Transverse colon (tissue), 4 donors: Measurements from ENCODE around the gene CDC42EP1. TPM values are rescaled to one million over a fixed set of nuclear protein-coding genes. Genes with fewer than 3 reads are reported as not detected.

Source experiments
- DNase-seq: peaks from one replicate; pipeline ENCODE4 v3.0.0-alpha.2; 2019
- H3K27ac ChIP-seq, 4 donors: fragments of 200-600 bp; sonication (generic); 2 replicates each; pipeline ENCODE4 v1.5.1; 2016 to 2018; ENCODE audit warnings: inconsistent platforms in 4 of 4
- H3K27me3 ChIP-seq: fragments of 200-600 bp; sonication (generic); 2 replicates; pipeline ENCODE4 v1.5.1; 2017; ENCODE audit warnings: inconsistent platforms
- H3K36me3 ChIP-seq, 4 donors: fragments of 200-600 bp; sonication (generic); 2 replicates each; pipeline ENCODE4 v1.5.1; 2017 to 2019; ENCODE audit warnings: inconsistent platforms in 4 of 4
- H3K4me1 ChIP-seq, 4 donors: fragments of 200-600 bp; sonication (generic); 2 replicates each; pipeline ENCODE4 v1.5.1; 2017 to 2020; ENCODE audit warnings: inconsistent platforms in 4 of 4
- H3K4me3 ChIP-seq, 4 donors: fragments of 200-600 bp; sonication (generic); 1 replicate in 1 of 4; 2 replicates in 3 of 4; pipeline versions ENCODE4 v1.5.1 to v1.6.1; 2017 to 2019; ENCODE audit warnings: inconsistent platforms in 4 of 4
- H3K9me3 ChIP-seq, 2 donors: fragments of 200-600 bp; sonication (generic); 2 replicates each; pipeline ENCODE4 v1.5.1; 2017 to 2019; ENCODE audit warnings: inconsistent platforms in 2 of 2
- EP300 ChIP-seq: sonication (generic); formaldehyde crosslinking; IDR thresholded peaks from one replicate; pipeline ENCODE4 v1.6.1; 2017; ENCODE audit warnings: antibody characterized with exemption, low read depth
- POLR2A ChIP-seq: fragments of 450-650 bp; IDR thresholded peaks from one replicate; pipeline ENCODE4 v1.6.1; 2016; ENCODE audit warnings: antibody characterized with exemption, mild to moderate bottlenecking, moderate library complexity
- POLR2AphosphoS5 ChIP-seq, 3 donors: sonication (generic); formaldehyde crosslinking; IDR thresholded peaks; one replicate each; pipeline ENCODE4 v1.6.1; 2016; ENCODE audit warnings: antibody characterized with exemption in 3 of 3
- WGBS, 2 donors: methylation state at CpG; one replicate each; pipeline ENCODE4 v1.1.5; 2018; ENCODE audit warnings: low coverage in 1 of 2; 5-methylcytosine and 5-hydroxymethylcytosine counted together
- in situ Hi-C, 4 donors: fragments of 200-750 bp; cut with MboI; loops; one replicate each; pipeline versions ENCODE4 v1.15.0 to v1.15.1; 2017; ENCODE audit warnings: low sequenced_read_pairs in 3 of 4, low pct_ligation_motif_present in 1 of 4, low pct_unique_long_range_greater_than_20kb in 1 of 4
- intact Hi-C: fragments of 100-400 bp; cut with DNase I; formaldehyde crosslinking; loops from one replicate; pipeline ENCODE4 v1.15.1; 2023; ENCODE audit warnings: low total_unique reads
- total RNA-seq, 4 donors: library from RNA; depleted of rRNA; stranded (reverse); fragments of >200 nt; gene quantifications; one replicate each; pipeline ENCODE4 v1.1.0, GENCODE V29; 2016
- TF ChIP-seq, protein P1 (sequence below), 5 experiments: fragments of 200-600 bp in 3 of 5; fragments of 450-650 bp in 2 of 5; sonication (generic) in 3 of 5; IDR thresholded peaks; 1 replicate in 2 of 5; 2 replicates in 3 of 5; pipeline ENCODE4 v1.5.1; 2016 to 2017; ENCODE audit warnings: antibody characterized with exemption in 5 of 5, inconsistent platforms in 3 of 5, mild to moderate bottlenecking in 2 of 5, moderate library complexity in 1 of 5

CDC42EP1 gene
- total RNA-seq = 10 to 100 TPM; 27.3 to 52.9 (median 28.9) TPM

- in situ Hi-C loops = no loop called here
These were observed at the start of gene CDC42EP1 for GRCh38 chr22:37559901-37560607. Gene CDC42EP1, plus strand, starts transcription at chr22:37560480. Its CDS starts 5,870 bp downstream, at chr22:37566350.

DNA sequence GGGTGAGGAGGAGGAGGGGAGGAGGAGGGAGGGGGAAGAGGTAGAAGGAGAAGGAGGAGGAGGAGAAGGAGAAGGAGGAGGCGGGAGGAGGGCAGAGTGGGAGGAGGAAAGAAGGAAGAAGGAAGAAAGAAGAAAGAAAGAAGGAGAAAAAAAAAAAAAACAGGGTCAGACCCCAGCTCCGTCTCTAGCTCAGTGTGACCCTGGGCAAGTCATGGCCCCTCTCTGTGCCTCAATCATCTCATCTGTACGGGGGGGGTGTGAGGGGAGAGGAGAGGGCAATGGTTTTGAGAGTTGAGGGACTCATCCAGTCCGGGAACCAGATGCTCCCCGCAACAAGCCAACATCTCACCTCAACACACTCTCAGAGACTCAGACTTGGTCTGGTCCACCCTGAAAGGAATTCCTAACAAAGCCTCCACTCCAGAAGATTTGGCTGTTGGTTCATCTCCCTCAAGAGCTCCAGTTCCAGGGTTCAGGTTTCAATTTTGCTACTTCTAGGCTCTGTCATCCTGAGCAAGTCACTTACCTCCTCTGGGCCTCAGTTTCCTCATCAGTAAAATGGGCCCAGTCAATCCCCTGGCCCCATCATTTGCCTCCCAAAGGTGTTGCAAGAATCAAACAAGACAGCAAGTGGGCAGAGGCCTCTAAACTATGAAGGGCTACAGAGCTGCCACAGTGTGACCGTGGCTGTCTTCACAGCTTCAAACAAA lies 48.7 kb upstream of the CDC42EP1 start:
- H3K27ac ChIP-seq = peak overlapping the region; percentile 67 to 94 (median 88)

More at GRCh38 chr22:37559901-37560607, at the start of gene CDC42EP1:
- H3K36me3 ChIP-seq = no peaks in the 10 kb centered on the region
- DNase-seq = peak; percentile 75
- no peaks in the 10 kb centered on the region for H3K9me3 ChIP-seq
- intact Hi-C loops = no loop called here
- H3K4me1 ChIP-seq = peaks cover 33 to 51% (median 44%) of the 10 kb centered on the region in 4 donors
- H3K27ac ChIP-seq = peak within 1 kb of the TSS; percentile 97 to 99 (median 99)
- no peaks in the 10 kb centered on the region for H3K27me3 ChIP-seq
- TF ChIP-seq EP300 = no peak
- TF ChIP-seq POLR2AphosphoS5 (IDR thresholded peaks at IDR 0.05) = peak in 1 of 3 donors; percentile 25
- TF ChIP-seq, protein P1, sequence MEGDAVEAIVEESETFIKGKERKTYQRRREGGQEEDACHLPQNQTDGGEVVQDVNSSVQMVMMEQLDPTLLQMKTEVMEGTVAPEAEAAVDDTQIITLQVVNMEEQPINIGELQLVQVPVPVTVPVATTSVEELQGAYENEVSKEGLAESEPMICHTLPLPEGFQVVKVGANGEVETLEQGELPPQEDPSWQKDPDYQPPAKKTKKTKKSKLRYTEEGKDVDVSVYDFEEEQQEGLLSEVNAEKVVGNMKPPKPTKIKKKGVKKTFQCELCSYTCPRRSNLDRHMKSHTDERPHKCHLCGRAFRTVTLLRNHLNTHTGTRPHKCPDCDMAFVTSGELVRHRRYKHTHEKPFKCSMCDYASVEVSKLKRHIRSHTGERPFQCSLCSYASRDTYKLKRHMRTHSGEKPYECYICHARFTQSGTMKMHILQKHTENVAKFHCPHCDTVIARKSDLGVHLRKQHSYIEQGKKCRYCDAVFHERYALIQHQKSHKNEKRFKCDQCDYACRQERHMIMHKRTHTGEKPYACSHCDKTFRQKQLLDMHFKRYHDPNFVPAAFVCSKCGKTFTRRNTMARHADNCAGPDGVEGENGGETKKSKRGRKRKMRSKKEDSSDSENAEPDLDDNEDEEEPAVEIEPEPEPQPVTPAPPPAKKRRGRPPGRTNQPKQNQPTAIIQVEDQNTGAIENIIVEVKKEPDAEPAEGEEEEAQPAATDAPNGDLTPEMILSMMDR (IDR thresholded peaks at IDR 0.05) = no peak
- peak; percentile 32 for TF ChIP-seq POLR2A
- H3K4me3 ChIP-seq = peak within 1 kb of the TSS; percentile 64 to 94 (median 78)
- 7 to 16% methylated on average over 7 to 29 of the region's 76 CpGs for WGBS, 2 donors

GRCh38 chr22:37514526-37515051 lies 45.7 kb upstream of the CDC42EP1 start:
- intact Hi-C loops (no loop called here), in situ Hi-C loops (no loop called here)
- no peak overlapping the region for H3K4me3 ChIP-seq
- no peak for DNase-seq
- peaks cover 14% of the 10 kb centered on the region for H3K27me3 ChIP-seq
- H3K36me3 ChIP-seq = no peaks in the 10 kb centered on the region
- WGBS, 2 donors = 84% methylated on average over 15 of the region's 15 CpGs; no CpG with 5 or more reads in 1 of the 2 donors
- no peaks in the 10 kb centered on the region for H3K9me3 ChIP-seq
- no peak overlapping the region for H3K27ac ChIP-seq
- TF ChIP-seq, protein P1 (IDR thresholded peaks at IDR 0.05) = no peak
- TF ChIP-seq EP300 (no peak), POLR2AphosphoS5 (IDR thresholded peaks at IDR 0.05) (no peak), POLR2A (no peak)
- peaks cover 6 to 39% (median 35%) of the 10 kb centered on the region in 4 donors for H3K4me1 ChIP-seq

More for the DNA sequence above, 48.7 kb upstream of the CDC42EP1 start:
- H3K4me1 ChIP-seq = peaks cover 15 to 45% (median 40%) of the 10 kb centered on the region in 4 donors
- H3K27me3 ChIP-seq = no peaks in the 10 kb centered on the region
- TF ChIP-seq POLR2AphosphoS5 (IDR thresholded peaks at IDR 0.05) = no peak
- no peak for TF ChIP-seq POLR2A
- no peak for TF ChIP-seq EP300
- TF ChIP-seq, protein P1 (IDR thresholded peaks at IDR 0.05) = no peak
- in situ Hi-C loops = no loop called here
- H3K36me3 ChIP-seq = no peaks in the 10 kb centered on the region
- WGBS, 2 donors = 46 to 83% methylated on average over 3 to 6 of the region's 6 CpGs
- H3K9me3 ChIP-seq = no peaks in the 10 kb centered on the region
- no peak overlapping the region for H3K4me3 ChIP-seq
- DNase-seq = no peak
- intact Hi-C loops = no loop called here

- WGBS, 2 donors = 89 to 100% methylated on average over 3 to 21 of the region's 23 CpGs
- in situ Hi-C loops (no loop called here), intact Hi-C loops (no loop called here)
- H3K36me3 ChIP-seq = no peaks in the 10 kb centered on the region
- no peaks in the 10 kb centered on the region for H3K9me3 ChIP-seq
- TF ChIP-seq, protein P1 (IDR thresholded peaks at IDR 0.05) = no peak
- TF ChIP-seq EP300 (no peak), POLR2AphosphoS5 (IDR thresholded peaks at IDR 0.05) (no peak), POLR2A (no peak)
- H3K4me3 ChIP-seq = no peak overlapping the region
- peaks cover 9 to 43% (median 38%) of the 10 kb centered on the region in 4 donors for H3K4me1 ChIP-seq
- DNase-seq = no peak
- peaks cover 21% of the 10 kb centered on the region for H3K27me3 ChIP-seq
- no peak overlapping the region for H3K27ac ChIP-seq
These were observed 44.4 kb upstream of the CDC42EP1 start for GRCh38 chr22:37515901-37516300.
